Activated naive CD4-positive, alpha-beta T cell treated with Interleukin-2 at 50 U/mL for 16 hours (primary cell): ENCODE data around the gene MYO7B.
A peak's percentile ranks its signal among the peaks of the same experiment; 100 is the strongest.

ENCODE experiments used
- DNase-seq: peaks from one replicate; pipeline ENCODE4 v3.0.0-alpha.2; 2020

The MYO7B gene

DNA sequence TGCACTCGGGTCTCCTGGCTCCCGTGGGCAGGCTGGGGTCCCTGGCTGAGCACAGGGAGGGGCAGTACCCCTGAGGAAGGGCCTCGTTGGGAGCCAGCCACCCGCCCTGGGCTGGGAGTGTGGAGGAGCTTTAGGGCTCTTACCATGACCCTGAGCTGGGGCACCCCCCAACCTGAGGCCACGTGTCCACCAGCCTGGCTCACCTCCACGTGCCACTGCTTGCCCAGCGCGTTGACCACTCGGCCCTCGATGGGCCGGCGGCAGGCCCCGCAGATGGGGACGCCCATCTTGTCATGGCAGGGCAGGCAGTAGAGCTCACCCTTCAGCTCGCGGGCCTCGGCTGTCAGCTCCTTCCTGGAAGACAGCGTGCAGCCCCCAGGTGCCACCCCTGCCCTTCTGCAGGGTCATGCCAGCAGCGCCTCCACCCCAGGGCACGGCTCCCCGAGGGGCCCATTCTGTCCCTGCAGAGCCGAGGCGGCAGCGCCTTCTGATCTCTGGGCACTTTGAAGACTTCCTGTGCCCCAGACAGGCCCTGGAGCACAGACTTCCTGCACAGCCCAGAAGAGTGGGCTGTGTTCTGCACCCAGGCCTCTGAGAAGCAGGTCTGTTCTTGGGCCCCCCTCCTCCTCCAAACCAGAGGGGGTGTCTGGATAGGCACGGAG lies 106.5 kb downstream of the MYO7B start:
- peak; percentile 50 for DNase-seq

DNA sequence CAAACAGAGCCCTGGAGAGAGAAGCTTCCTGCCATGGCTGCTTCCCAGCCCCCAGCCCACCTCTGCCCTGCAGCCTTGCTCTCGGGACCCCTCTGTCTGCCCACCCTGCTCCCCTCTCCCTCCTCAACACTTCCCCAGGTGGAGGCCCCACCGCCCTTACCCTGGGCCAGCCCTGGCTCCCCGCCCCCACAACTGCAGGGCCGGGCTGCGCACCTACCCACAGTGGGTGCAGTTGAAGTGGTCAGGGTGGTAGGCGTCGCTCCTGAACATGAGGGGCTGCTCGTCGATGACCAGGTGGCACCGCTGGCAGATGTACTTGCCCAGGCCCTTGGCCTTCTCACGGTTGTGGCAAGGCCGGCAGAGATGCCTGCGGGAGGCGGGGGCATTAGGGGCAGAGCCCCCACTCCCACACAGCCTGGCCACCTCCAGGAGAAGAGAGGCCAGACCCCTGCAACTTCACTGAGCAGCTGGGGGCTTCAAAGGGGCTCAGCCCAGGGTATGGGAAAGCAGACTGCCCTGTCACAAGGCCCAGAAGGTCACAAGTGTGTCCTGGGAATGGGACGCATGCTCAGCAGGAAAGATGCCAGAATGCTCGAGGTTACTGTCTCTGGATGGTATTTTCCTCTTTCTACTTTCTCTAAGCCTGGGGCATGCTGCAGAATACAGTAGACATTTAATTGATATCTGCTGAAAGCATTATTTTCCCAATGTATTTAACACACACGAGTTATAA lies 107.4 kb downstream of the MYO7B start:
- no peak for DNase-seq

DNA sequence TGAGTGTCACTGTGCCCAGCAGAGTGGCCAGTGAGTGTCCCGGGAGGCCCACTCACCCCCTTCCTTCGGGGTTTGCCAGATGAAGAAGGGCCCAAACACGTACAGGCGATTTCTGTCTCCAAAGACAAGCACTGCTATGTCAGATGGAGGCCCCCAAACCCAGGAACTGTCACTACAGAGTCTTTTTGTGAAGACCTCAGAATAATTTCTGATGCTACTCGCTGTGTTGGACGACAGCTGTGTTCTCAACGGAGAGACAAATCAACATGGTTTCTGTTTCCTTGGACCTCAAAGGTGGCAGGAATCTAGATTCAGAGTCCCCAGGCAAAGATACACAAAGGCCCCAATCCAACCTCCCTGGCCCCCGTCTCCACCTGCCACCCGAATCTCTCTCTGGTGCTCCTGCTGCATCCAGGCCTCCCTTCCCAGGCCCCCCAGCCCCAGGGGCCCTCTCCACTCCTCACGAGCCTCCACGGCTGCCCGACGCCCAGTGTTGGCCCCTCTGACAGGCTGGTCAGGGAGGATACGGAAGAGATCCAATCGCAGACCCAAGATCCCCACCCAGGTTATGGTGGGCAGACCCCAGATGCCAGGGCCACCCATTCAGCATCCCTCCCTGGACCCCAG lies 108.1 kb downstream of the MYO7B start:
- DNase-seq: no peak

DNA sequence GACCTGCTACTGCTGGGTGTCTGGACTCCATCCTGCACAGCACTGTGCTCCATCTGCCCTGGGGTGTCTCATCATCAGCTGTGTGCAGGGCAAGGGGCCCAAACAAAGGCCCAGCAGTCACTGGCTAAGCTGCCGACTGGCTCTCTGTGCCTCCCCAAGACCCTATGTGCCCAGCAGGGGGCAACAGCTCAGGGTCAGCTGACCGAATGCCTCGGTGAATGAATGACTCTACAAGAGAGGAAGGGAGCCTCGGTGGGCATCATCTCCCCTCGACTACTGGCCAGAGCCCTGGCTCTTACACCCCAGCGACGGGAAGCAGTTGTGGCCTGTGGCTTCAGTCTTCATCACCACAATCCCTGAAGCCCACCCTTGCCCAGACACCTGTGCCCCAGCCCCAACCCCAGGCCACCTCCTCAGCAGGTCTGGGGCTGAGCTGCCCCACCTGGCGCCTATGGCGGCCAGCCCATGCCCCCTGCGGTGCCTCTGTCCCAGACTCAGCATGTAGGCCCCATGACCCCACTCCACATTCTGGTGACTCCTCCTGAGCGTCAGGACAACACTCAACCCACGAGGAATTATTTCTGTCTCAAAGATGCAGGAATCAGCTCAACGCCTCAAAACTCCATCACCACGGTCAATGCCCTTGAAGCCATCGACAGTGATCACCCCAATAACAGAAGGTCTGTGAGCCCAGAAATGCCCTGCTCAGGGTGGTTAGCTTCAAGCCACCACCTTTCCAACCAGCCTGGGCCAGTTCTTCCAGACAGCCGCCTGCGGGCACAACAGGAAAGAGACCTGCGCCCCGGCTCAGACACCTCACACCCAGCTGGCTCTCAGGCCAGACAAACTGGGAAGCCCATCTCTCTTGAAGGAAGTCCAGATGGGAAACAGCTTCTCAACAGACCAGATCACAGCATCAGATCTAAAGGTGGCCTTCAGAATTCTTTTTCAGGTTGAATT lies 108.9 kb downstream of the MYO7B start:
- DNase-seq: no peak

DNA sequence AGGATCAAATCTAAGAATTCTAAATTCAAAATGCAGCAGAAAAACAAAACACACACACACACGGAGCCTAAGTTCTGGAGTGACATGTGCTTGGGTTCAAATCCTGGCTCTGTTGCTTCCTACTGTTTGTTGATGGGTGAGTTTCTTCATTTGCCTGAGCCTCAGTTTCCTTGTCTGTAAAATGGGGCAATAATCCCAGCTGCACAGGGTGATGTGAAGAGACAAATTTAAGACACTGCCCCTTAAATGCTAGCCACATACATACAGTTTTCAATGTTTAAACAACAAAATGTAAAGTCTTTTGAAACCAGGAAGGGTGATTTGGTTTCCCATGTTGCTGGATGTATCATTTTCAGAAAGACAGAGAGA lies 109.5 kb downstream of the MYO7B start:
- no peak for DNase-seq

DNA sequence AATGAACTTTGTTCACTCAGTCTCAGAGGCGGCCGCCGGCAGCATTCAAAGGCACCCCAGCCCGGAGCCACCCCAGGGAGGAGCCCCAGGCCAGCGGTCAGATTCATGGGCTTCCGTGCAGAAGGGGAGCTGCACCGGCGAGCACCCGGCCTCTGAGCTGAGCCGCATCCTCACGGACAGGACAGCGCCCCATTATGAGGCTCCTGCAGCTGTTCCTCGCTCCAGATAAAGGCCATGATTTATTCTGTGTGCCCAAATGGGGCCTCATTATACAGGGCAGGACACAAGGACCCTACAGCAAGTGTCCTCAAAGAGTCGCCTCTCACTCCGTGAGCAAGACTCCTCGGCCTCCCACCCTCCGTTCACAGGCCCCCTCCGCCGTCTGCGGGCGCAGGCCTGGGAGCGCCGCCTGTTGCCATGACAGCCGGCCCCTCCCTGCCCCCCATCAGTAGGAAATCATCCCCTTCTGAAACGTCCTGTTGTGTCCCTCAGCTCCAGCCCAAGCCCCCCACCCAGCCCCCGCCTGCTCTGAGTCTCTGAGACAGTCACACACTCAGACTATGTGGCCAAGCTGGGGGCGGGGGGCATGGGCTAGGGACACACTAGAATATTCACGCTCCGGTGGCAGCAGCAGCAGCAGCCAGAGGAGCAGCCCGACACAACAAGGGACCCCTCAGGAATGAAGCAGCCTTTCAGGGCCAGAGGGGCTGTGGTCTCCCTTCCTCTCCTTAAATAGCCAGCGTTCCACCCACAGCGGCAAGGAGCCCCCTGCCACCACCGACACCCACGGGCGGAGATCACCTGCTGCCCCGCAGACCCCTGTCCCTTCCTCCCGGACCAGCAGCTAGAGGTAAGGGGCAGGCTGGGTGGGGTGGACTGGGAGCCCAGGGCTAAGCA lies 110.2 kb downstream of the MYO7B start, which contains the start of gene GPR17:
Gene GPR17 (plus strand): TSS at position 759 of the 897 bp plus-strand sequence. CDS start 4,583 bp downstream, outside the sequence.
- no peak for DNase-seq

DNA sequence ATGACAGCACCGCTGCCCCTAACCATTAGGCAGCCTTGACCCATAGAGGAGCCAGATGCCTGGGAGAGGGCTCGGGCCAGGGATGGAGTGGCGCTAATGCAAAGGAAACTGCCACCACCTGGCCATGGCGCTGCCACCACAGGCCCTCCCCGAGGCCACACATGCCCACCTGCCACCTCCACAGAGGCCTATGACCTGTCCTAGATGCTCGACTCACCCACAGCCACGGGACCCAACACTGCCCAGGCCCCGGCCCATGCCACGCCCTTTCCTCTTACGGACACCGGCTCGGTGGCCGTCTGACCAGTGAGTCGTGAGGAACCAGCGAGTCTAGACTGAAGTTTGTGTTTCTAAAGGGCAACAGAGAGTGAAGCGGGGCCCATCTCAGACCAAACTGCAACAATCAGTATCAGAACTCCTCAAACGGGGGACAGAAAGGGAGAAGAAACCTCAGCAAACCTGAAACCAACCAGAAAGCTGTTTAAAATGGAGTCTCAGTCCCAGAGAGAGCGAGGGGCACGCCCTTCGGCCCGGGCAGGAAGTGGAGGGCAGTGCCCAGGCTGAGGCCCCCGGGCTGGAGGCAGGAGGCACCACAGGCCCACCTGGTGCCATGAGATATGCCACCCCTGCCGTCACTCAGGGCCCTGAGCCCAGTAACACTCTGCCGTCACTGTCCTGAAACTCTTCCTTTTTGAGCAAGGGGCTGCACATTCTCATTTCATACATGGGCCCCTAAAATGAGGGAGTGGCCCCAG lies 111.2 kb downstream of the MYO7B start:
- DNase-seq: no peak

DNA sequence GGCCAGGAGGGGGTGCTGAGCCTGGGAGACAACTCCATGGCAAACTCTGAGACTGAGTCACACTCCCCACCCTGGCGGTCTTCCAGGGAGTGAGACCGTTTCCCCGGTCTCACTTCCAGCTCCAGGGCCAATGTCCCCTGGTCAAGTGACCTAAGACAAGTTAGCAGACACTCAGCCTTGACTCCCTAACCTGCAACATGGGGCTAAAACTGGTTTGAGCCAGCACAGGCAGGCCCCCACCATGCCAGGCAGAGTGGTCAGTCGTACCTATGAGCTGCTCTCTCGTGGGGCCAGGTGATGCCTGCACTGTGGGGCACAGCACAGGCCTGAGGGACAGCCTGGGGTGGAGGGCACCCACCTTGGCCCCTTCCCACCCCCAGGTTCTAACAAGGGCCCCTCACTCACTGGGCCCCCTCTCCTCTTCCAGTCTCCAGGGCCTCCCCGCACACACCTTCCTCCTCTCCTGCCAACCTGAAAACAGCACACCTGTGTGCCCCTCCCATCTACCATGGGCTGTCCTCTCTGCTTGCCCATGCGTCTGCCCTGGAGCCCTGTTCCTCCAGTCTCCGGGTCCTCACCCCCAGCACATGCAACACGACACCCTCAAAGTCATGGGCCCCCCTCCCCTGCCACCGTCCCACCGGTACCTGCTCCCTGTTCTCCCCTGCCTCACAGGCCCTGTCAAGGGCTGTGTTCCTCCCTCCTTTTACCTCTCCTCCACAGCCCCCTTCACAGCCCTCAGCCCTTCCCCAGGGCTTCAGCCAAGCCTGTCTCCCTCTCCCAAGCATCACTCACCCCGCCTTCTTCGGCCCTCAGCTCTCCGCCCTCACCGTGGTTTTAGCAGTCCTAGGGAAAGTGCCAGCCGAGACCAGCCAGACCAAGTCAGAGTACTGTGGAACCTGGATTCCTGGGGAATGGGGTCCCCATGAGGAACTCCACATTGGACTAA lies 112.0 kb downstream of the MYO7B start:
- DNase-seq: no peak

DNA sequence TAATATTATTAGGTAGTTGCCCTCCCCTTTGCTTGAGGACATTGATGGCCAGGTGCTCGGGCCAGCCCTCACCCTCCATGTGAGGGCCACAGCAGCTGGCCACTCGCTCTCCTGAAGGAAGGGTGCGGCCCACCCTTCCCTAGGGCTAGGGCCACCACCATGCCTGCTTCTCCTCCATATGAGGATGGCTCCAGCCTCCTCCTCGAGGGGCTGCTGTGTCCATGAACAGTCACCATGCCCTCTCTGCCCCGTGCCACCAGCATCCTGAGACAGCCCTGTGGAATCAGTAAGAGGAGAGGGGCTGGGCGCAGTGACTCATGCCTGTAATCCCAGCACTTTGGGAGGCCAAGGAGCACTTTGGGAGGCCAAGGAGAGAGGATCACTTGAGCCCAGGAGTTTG lies 112.8 kb downstream of the MYO7B start:
- DNase-seq: no peak

DNA sequence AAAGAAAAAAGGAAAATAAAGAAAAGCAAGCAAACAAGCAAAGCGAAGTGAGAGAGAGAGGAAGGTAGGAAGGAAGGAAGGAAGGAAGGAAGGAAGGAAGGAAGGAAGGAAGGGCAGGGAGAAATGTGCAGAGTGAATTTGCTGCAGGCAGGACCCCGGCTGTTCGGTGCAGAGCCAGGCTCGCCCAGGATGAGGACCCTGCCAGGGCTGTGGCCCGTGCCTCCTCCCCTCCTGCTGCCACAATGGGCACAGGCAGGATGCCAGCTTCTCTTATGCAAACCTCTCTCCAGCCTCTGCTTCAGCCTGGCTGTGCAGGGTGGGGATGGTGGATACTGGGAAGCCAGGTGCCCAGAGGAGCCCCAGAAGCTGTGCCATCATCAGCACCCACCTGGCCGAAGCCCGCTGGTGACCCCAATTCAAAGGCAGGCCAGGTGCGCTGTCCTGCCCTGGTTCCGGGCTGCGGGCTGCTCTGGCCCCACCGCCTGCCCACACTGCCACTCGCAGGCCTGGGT lies 113.7 kb downstream of the MYO7B start:
- no peak for DNase-seq

DNA sequence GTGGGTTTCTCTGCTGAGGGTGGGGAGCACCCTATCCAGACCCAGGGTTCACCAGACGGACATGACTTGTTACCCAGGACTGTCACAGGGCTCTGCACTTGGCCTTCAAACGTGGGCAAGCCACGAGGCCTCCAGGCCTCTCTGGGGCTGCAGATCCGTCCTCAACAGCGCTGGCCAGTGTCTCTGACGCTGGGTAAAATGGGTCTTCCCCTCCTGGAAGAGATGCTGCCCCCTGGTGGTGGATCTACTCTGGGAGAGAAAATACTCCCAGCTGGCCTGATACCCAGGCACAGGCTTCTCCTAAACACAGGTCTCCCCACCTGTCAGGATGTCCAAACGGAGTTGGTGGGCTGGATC lies 114.2 kb downstream of the MYO7B start:
- DNase-seq: peak; percentile 86

DNA sequence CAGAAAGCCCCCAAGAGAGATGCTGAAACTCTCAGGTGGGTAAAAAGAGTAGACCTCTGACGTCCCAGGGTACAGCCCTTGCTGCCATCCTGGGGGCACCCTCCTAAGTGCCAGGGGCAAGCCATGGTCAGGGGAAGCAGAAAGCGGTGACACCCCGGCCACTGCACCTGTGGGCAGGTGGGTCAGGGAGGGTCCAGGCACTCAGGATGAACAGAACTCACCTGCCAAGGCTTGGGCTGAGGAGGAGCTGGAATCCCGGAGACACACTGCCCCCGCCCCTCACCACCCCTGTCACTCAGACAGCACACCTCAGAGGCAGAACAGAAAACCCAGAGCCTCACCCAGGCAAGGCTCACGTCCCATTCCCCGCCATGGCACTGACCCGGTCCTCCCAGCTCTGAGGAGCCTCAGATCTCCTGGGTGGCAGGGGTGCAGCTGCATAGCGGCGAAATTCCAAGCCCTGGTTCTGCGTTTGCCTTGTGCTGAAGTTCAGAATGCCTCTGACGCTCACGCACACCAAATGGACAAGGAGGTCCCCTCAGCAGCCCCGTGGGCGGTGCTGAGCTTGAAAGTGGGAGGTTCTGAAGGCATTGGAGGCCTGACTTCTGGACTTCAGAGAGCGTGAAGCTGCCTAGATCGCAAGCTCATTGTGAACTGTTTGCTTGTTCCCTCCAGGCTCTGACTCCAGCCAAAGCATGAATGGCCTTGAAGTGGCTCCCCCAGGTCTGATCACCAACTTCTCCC lies 114.7 kb downstream of the MYO7B start:
- no peak for DNase-seq

DNA sequence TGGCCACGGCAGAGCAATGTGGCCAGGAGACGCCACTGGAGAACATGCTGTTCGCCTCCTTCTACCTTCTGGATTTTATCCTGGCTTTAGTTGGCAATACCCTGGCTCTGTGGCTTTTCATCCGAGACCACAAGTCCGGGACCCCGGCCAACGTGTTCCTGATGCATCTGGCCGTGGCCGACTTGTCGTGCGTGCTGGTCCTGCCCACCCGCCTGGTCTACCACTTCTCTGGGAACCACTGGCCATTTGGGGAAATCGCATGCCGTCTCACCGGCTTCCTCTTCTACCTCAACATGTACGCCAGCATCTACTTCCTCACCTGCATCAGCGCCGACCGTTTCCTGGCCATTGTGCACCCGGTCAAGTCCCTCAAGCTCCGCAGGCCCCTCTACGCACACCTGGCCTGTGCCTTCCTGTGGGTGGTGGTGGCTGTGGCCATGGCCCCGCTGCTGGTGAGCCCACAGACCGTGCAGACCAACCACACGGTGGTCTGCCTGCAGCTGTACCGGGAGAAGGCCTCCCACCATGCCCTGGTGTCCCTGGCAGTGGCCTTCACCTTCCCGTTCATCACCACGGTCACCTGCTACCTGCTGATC lies 115.4 kb downstream of the MYO7B start:
- DNase-seq: no peak

DNA sequence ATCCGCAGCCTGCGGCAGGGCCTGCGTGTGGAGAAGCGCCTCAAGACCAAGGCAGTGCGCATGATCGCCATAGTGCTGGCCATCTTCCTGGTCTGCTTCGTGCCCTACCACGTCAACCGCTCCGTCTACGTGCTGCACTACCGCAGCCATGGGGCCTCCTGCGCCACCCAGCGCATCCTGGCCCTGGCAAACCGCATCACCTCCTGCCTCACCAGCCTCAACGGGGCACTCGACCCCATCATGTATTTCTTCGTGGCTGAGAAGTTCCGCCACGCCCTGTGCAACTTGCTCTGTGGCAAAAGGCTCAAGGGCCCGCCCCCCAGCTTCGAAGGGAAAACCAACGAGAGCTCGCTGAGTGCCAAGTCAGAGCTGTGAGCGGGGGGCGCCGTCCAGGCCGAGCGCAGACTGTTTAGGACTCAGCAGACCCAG lies 115.9 kb downstream of the MYO7B start:
- DNase-seq: no peak

DNA sequence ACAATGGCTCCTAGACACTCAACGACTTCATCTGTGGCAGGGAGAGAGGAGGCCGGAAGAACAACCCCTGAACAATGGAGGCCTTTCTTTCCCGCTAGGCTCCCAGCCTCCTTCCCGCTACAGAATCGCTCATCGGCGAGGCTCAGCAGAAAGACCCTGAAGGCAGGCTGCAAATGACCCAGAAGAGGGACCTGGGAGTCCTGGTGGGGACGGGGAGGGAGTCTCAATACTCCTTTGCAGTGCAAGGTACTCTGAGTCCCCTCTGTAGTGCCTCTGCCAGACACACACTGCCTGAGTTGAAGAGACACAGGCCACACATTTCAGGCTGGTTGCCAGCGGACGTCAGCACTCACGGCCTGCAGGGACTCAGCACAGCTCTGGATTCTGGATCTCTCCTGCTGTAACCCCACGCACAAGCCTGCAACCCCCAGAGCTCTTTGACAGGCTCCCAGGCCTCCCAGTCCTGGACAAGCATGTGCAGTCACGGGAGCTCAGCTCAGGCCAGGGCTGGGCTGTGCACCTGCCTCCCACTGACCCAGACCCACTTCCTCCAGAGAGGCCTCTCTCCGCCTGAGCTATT lies 116.6 kb downstream of the MYO7B start:
- no peak for DNase-seq

DNA sequence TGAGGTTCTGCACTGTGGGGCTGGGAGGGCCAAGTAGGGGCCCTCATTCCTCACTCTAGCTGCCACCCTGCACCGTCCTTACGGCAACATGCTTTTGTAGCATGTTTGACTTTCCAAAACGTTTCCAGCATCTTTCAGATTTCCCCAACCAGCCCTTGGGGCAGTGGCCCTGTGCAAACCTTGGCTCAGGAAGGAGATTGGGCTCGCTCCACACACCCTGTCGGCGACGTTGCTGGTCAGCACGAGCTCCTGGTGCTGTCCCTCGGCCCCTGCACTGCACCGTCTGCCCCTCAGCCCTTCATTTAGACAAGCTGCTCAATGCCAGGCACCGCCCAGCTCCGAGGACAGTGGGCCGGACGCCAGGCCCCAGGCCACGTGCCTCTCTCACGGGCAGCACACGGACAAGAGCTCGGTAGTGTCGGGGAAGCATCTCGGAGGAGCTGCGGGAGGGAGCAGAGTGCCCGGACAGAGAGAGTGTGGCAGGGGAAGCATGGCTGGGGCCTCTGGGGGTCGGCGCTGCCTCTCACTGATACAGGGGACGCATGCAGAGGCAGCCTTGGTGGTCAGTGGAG lies 117.4 kb downstream of the MYO7B start:
- no peak for DNase-seq

DNA sequence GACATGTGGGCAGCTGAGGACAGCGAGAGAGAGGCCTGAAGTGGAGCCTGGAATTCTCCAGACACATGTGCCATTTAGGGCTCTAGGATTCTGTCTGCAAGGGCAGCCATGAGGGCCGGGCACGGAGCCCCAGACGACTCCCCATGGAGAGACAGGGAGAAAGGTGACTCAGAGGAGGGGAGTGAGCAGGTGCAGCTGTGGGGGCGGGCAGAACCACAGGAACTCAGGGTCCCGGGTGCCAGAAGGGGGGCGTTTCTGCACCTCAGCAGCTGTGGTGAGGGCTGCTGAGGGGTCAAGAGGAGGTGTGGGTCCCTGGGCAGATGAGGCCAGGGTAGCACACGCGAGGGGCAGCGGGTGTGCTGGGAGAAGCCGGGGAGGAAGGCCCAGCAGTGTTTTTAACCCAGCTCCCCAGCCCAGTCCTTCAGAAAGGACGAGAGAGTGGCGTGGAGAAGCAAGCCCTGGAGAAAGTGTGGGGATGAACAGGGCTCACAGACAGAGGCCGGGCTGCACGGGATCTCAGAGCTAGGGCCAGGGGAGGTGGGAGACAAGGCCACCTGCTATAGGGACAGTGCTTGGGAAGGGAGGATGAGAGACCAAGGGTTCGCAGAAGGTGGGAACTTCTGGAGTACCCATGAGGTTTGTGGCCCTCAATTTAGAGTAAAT lies 118.1 kb downstream of the MYO7B start:
- no peak for DNase-seq
